HepG2 (cell line): ENCODE data around the gene GMEB2. TPM values are rescaled to one million over a fixed set of nuclear protein-coding genes. Genes with fewer than 3 reads are reported as not detected.

Experiments used
- CCDC6 ChIP-seq: sonication (generic); formaldehyde crosslinking; IDR thresholded peaks from 2 replicates; pipeline ENCODE4 v1.8.1; 2022; ENCODE audit warnings: mild to moderate bottlenecking, missing genetic modification reagents, moderate library complexity
- CREBL2 ChIP-seq: sonication (generic); formaldehyde crosslinking; IDR thresholded peaks from 2 replicates; pipeline ENCODE4 v1.8.1; 2023; ENCODE audit warnings: missing genetic modification reagents, mild to moderate bottlenecking, borderline replicate concordance
- DMAP1 ChIP-seq: IDR thresholded peaks from 2 replicates; pipeline ENCODE4 v1.6.1; 2016
- DNMT1 ChIP-seq: sonication (generic); formaldehyde crosslinking; IDR thresholded peaks from 2 replicates; pipeline ENCODE4 v1.5.1; 2020; ENCODE audit warnings: mild to moderate bottlenecking, missing genetic modification reagents
- ELF3 ChIP-seq: IDR thresholded peaks from 2 replicates; pipeline ENCODE4 v1.6.1; 2016; ENCODE audit warnings: missing genetic modification reagents, missing compliant biosample characterization
- FOXJ3 ChIP-seq: sonication (generic); formaldehyde crosslinking; IDR thresholded peaks from 2 replicates; pipeline ENCODE4 v1.4.0; 2020; ENCODE audit warnings: missing genetic modification reagents, mild to moderate bottlenecking, borderline replicate concordance
- FOXK2 ChIP-seq: fragments of 450-650 bp; IDR thresholded peaks from 2 replicates; pipeline ENCODE4 v1.6.1; 2016
- GABPA ChIP-seq, 2 experiments: IDR thresholded peaks; 2 replicates each; pipeline ENCODE4 v1.6.1; 2011 to 2016; ENCODE audit warnings: low read depth in 2 of 2, low read length in 1 of 2, missing biosample characterization in 1 of 2, missing genetic modification characterization in 1 of 2
- ZMAT3 ChIP-seq: sonication (generic); formaldehyde crosslinking; conservative IDR thresholded peaks from 2 replicates; pipeline ENCODE4 v1.7.0; 2021; ENCODE audit warnings: missing genetic modification reagents
- ZNF160 ChIP-seq: sonication (generic); formaldehyde crosslinking; IDR thresholded peaks from 2 replicates; pipeline ENCODE4 v1.8.0; 2022; ENCODE audit warnings: mild to moderate bottlenecking, inconsistent platforms, missing genetic modification reagents
- ZNF207 ChIP-seq: fragments of 450-650 bp; IDR thresholded peaks from 2 replicates; pipeline ENCODE4 v1.6.1; 2016; ENCODE audit warnings: antibody characterized with exemption, borderline replicate concordance
- ZNF446 ChIP-seq: sonication (generic); formaldehyde crosslinking; IDR thresholded peaks from 2 replicates; pipeline ENCODE4 v1.5.0; 2020; ENCODE audit warnings: mild to moderate bottlenecking, missing genetic modification reagents
- ZXDC ChIP-seq: sonication (generic); formaldehyde crosslinking; IDR thresholded peaks from 2 replicates; pipeline ENCODE4 v1.5.0; 2020; ENCODE audit warnings: mild to moderate bottlenecking, missing genetic modification reagents
- polyA plus RNA-seq, 8 experiments: library from polyadenylated mRNA; depleted of rRNA in 3 of 8; stranded (reverse) in 7 of 8; unstranded in 1 of 8; fragments of >200 nt; fragmentation: Illumina TruSeq in 4 of 8; extraction: Trizol in 4 of 8; gene quantifications; 2 replicates each; pipeline versions ENCODE4 v1.2.1 to v1.2.3, GENCODE V29; 2011 to 2016; ENCODE audit warnings: low read depth in 4 of 8, missing spikeins in 1 of 8, mixed read lengths in 1 of 8; ENCODE audit not compliant: insufficient read depth in 1 of 8
- total RNA-seq, 5 experiments: library from RNA; depleted of rRNA; stranded (reverse); fragments of >200 nt; fragmentation: Illumina TruSeq; extraction: Trizol; gene quantifications; 2 replicates each; pipeline ENCODE4 v1.2.3, GENCODE V29; 2016; ENCODE audit warnings: low read depth in 1 of 5
- TF ChIP-seq, protein P1 (sequence below): sonication (generic); formaldehyde crosslinking; IDR thresholded peaks from 2 replicates; pipeline ENCODE4 v1.9.0; 2021; ENCODE audit warnings: mild to moderate bottlenecking, missing genetic modification reagents
- TF ChIP-seq, protein P2 (sequence below): sonication (generic); formaldehyde crosslinking; IDR thresholded peaks from 2 replicates; pipeline ENCODE4 v1.4.0; 2020; ENCODE audit warnings: missing genetic modification reagents
- TF ChIP-seq, protein P3 (sequence below): sonication (generic); formaldehyde crosslinking; IDR thresholded peaks from 2 replicates; pipeline ENCODE4 v1.5.1; 2020; ENCODE audit warnings: mild to moderate bottlenecking, missing genetic modification reagents, moderate library complexity

The GMEB2 gene
- total and polyA plus RNA-seq, 2 of the 13 experiments (the other 11 are each of a cell fraction or from before 2014, with no cell fraction given): 10.6 to 12.4 TPM

DNA sequence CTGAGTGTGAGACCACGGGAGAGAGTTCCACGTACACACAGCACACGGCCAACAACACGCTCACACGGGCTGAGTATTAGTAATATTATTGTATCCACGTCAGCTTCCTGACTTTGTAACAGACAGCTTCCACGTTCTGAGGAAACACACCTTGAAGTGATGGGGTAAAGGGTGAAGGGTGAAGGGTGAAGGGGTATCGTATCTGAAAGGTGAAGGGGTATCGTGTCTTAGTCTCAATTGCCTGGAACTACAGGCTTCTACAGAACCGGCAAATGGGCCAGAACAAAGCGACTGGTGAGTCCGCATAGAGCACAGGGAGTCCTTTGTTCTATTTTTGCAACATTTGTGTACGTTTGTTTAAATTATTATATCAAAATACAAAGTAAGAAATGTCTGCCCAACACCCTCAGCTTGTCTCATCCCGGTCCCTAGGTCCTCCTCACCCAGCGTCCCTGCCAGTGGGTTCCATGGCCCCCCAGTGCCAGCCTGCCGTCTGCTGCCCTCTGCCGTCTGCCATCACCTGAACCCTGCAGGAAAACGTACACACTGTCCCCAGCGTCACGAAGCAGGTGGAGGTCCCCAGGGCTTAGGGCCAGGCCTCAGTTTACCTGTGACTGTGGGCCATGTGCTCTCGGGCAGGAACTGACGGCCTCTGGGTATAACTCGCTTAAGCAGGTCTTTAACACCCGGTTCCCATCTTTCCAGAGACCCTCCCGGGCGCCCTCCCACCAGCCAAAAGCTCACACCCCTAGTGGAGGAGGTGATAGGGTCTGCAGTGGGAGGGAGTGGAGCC lies 48.5 kb downstream of the GMEB2 start (continued):
- TF ChIP-seq, protein P1, sequence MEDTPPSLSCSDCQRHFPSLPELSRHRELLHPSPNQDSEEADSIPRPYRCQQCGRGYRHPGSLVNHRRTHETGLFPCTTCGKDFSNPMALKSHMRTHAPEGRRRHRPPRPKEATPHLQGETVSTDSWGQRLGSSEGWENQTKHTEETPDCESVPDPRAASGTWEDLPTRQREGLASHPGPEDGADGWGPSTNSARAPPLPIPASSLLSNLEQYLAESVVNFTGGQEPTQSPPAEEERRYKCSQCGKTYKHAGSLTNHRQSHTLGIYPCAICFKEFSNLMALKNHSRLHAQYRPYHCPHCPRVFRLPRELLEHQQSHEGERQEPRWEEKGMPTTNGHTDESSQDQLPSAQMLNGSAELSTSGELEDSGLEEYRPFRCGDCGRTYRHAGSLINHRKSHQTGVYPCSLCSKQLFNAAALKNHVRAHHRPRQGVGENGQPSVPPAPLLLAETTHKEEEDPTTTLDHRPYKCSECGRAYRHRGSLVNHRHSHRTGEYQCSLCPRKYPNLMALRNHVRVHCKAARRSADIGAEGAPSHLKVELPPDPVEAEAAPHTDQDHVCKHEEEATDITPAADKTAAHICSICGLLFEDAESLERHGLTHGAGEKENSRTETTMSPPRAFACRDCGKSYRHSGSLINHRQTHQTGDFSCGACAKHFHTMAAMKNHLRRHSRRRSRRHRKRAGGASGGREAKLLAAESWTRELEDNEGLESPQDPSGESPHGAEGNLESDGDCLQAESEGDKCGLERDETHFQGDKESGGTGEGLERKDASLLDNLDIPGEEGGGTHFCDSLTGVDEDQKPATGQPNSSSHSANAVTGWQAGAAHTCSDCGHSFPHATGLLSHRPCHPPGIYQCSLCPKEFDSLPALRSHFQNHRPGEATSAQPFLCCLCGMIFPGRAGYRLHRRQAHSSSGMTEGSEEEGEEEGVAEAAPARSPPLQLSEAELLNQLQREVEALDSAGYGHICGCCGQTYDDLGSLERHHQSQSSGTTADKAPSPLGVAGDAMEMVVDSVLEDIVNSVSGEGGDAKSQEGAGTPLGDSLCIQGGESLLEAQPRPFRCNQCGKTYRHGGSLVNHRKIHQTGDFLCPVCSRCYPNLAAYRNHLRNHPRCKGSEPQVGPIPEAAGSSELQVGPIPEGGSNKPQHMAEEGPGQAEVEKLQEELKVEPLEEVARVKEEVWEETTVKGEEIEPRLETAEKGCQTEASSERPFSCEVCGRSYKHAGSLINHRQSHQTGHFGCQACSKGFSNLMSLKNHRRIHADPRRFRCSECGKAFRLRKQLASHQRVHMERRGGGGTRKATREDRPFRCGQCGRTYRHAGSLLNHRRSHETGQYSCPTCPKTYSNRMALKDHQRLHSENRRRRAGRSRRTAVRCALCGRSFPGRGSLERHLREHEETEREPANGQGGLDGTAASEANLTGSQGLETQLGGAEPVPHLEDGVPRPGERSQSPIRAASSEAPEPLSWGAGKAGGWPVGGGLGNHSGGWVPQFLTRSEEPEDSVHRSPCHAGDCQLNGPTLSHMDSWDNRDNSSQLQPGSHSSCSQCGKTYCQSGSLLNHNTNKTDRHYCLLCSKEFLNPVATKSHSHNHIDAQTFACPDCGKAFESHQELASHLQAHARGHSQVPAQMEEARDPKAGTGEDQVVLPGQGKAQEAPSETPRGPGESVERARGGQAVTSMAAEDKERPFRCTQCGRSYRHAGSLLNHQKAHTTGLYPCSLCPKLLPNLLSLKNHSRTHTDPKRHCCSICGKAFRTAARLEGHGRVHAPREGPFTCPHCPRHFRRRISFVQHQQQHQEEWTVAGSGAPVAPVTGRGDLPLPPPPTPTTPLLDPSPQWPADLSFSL: no peak
- TF ChIP-seq FOXK2 (no peak), ZNF446 (CRISPR knock-in tag) (no peak), CREBL2 (CRISPR knock-in tag) (no peak), DNMT1 (CRISPR knock-in tag) (no peak), GABPA (IDR thresholded peaks at IDR 0.05; ENCODE audit: low read depth, low read length) (no peak), GABPA (CRISPR knock-in tag; IDR thresholded peaks at IDR 0.05; ENCODE audit: low read depth) (no peak), ZXDC (CRISPR knock-in tag) (no peak), CCDC6 (no peak), ZNF207 (no peak), ZMAT3 (CRISPR knock-in tag) (no peak), ELF3 (CRISPR knock-in tag) (no peak), DMAP1 (no peak), FOXJ3 (CRISPR knock-in tag) (no peak), ZNF160 (CRISPR knock-in tag) (no peak)
- TF ChIP-seq, protein P2, sequence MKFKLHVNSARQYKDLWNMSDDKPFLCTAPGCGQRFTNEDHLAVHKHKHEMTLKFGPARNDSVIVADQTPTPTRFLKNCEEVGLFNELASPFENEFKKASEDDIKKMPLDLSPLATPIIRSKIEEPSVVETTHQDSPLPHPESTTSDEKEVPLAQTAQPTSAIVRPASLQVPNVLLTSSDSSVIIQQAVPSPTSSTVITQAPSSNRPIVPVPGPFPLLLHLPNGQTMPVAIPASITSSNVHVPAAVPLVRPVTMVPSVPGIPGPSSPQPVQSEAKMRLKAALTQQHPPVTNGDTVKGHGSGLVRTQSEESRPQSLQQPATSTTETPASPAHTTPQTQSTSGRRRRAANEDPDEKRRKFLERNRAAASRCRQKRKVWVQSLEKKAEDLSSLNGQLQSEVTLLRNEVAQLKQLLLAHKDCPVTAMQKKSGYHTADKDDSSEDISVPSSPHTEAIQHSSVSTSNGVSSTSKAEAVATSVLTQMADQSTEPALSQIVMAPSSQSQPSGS (CRISPR knock-in tag): no peak
- TF ChIP-seq, protein P3, sequence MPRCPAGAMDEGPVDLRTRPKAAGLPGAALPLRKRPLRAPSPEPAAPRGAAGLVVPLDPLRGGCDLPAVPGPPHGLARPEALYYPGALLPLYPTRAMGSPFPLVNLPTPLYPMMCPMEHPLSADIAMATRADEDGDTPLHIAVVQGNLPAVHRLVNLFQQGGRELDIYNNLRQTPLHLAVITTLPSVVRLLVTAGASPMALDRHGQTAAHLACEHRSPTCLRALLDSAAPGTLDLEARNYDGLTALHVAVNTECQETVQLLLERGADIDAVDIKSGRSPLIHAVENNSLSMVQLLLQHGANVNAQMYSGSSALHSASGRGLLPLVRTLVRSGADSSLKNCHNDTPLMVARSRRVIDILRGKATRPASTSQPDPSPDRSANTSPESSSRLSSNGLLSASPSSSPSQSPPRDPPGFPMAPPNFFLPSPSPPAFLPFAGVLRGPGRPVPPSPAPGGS (CRISPR knock-in tag): 0 out of 2 replicates have a peak, but pooled peaks have one; percentile 41
